ENCODE results near the gene TXLNA. TPM values are rescaled to one million over a fixed set of nuclear protein-coding genes. Genes with fewer than 3 reads are reported as not detected.

TXLNA gene
- total RNA-seq, 1 experiment from 2014 or later = 63.1 TPM

GRCh38 chr1:32184650-32185049 lies 5.2 kb downstream of the TXLNA start:
- no peak for DNase-seq (ENCODE audit: low read depth)

GRCh38 chr1:32186077-32186476 lies 6.6 kb downstream of the TXLNA start:
- DNase-seq (ENCODE audit: low read depth) = no peak

- no peak for DNase-seq (ENCODE audit: low read depth)
These were observed 7.0 kb downstream of the TXLNA start for GRCh38 chr1:32186491-32186890.

- DNase-seq (ENCODE audit: low read depth) = no peak
These were observed 8.4 kb downstream of the TXLNA start for GRCh38 chr1:32187850-32188249.

- DNase-seq (ENCODE audit: low read depth) = no peak
These were observed 12.9 kb downstream of the TXLNA start for GRCh38 chr1:32192220-32192948.

GRCh38 chr1:32194984-32195383 lies 15.5 kb downstream of the TXLNA start:
- DNase-seq (ENCODE audit: low read depth) = no peak

- DNase-seq (ENCODE audit: low read depth) = no peak
These were observed 16.1 kb downstream of the TXLNA start for GRCh38 chr1:32195531-32195930.

- no peak for DNase-seq (ENCODE audit: low read depth)
These were observed 16.7 kb downstream of the TXLNA start for GRCh38 chr1:32195972-32196823.

- DNase-seq (ENCODE audit: low read depth) = no peak
These were observed 17.6 kb downstream of the TXLNA start for GRCh38 chr1:32197074-32197473.

- no peak for DNase-seq (ENCODE audit: low read depth)
These were observed 18.4 kb downstream of the TXLNA start for GRCh38 chr1:32197837-32198236.

- no peak for DNase-seq (ENCODE audit: low read depth)
These were observed 19.0 kb downstream of the TXLNA start for GRCh38 chr1:32198237-32199042.

GRCh38 chr1:32199043-32199716 lies 19.7 kb downstream of the TXLNA start:
- no peak for DNase-seq (ENCODE audit: low read depth)

- DNase-seq (ENCODE audit: low read depth) = no peak
These were observed 20.2 kb downstream of the TXLNA start for GRCh38 chr1:32199717-32200072.

GRCh38 chr1:32200226-32201010 lies 20.9 kb downstream of the TXLNA start, which contains the start of gene CCDC28B:
Gene CCDC28B, plus strand, starts transcription at chr1:32200595. Its CDS starts 1,341 bp downstream, at chr1:32201936.
- DNase-seq (ENCODE audit: low read depth) = peak; percentile 65

- DNase-seq (ENCODE audit: low read depth) = peak; percentile 73
These were observed 21.8 kb downstream of the TXLNA start for GRCh38 chr1:32201011-32201855.

GRCh38 chr1:32204943-32205361 lies 25.5 kb downstream of the TXLNA start:
- DNase-seq (ENCODE audit: low read depth) = no peak

- peak; percentile 94 for DNase-seq (ENCODE audit: low read depth)
These were observed 26.2 kb downstream of the TXLNA start, which contains the start of gene IQCC for GRCh38 chr1:32205401-32206370. Gene IQCC, plus strand, starts transcription at chr1:32205671. Its CDS starts 11 bp downstream, at chr1:32205682.

- DNase-seq (ENCODE audit: low read depth) = no peak
These were observed 29.0 kb downstream of the TXLNA start for GRCh38 chr1:32208469-32208868.
